Stomach smooth muscle (tissue), 2 donors: ENCODE data around the gene RNF169.

Experiments used
- H3K27ac ChIP-seq: one replicate; pipeline ENCODE4 v1.7.0; 2013; ENCODE audit warnings: mild to moderate bottlenecking, low read length, inconsistent platforms
- H3K27me3 ChIP-seq, 2 donors: one replicate each; pipeline ENCODE4 v1.7.0; 2013; ENCODE audit warnings: low read length in 2 of 2; ENCODE audit not compliant: insufficient read depth in 2 of 2, control insufficient read depth in 1 of 2
- H3K36me3 ChIP-seq, 2 donors: one replicate each; pipeline ENCODE4 v1.7.0; 2013; ENCODE audit warnings: low read length in 2 of 2; ENCODE audit not compliant: control insufficient read depth in 2 of 2, insufficient read depth in 2 of 2
- H3K4me1 ChIP-seq: one replicate; pipeline ENCODE4 v1.7.0; 2013; ENCODE audit warnings: low read length; ENCODE audit not compliant: control insufficient read depth, insufficient read depth
- H3K4me3 ChIP-seq, 2 donors: one replicate each; pipeline ENCODE4 v1.7.0; 2013; ENCODE audit warnings: low read length in 2 of 2
- H3K9ac ChIP-seq, 2 donors: one replicate each; pipeline ENCODE4 v1.7.0; 2013; ENCODE audit warnings: low read length in 2 of 2, mild to moderate bottlenecking in 1 of 2
- H3K9me3 ChIP-seq, 2 donors: one replicate each; pipeline ENCODE4 v1.7.0; 2013; ENCODE audit warnings: low read length in 2 of 2; ENCODE audit not compliant: control insufficient read depth in 2 of 2
- donor health status: healthy.
- donor health status: Pancreatic carcinoma.

RNF169 gene

DNA sequence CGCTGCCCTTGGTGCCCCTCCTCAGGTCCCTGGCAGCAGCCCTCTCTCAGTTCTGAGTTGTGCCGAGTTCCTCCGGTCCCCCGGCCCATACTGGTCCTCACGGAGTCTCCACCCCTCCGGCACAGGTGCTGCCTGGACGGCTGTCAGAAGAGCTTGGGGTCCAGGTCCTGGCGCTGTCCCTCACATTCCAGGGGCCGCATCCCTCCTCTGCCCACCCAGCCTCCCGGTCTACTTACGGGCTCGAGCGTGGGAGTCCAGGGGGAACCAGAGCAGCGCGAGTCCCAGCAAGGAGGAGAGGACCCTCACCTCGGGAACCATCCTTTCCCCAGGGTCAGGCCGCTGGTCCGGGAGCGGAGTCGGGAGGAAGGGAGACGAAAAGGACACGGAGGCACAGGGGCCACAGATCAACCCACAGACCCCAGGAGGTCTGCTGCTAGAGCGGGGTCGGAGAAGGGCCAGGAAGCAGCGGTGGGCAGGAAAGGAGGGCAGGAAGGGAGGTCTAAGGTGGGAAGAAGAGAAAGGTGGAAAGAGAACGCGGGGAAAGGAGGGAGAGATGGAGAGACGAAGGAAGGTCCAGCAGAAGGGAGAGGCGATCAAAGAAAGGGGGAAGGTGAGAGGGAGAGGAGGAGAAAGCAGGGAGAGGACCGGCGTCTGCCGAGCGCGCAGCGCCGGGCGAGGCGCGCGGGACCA, 17.9 kb upstream of the RNF169 start:
- Histone ChIP-seq H3K36me3 (no peaks in the 10 kb centered on the region), H3K9ac (peak overlapping the region in 1 of 2 donors; percentile 44), H3K4me1 (peaks cover 28% of the 10 kb centered on the region), H3K4me3 (peak overlapping the region in 1 of 2 donors; percentile 68), H3K9me3 (no peaks in the 10 kb centered on the region), H3K27me3 (peaks cover 6 to 22% of the 10 kb centered on the region in 2 donors), H3K27ac (no peak overlapping the region)

DNA sequence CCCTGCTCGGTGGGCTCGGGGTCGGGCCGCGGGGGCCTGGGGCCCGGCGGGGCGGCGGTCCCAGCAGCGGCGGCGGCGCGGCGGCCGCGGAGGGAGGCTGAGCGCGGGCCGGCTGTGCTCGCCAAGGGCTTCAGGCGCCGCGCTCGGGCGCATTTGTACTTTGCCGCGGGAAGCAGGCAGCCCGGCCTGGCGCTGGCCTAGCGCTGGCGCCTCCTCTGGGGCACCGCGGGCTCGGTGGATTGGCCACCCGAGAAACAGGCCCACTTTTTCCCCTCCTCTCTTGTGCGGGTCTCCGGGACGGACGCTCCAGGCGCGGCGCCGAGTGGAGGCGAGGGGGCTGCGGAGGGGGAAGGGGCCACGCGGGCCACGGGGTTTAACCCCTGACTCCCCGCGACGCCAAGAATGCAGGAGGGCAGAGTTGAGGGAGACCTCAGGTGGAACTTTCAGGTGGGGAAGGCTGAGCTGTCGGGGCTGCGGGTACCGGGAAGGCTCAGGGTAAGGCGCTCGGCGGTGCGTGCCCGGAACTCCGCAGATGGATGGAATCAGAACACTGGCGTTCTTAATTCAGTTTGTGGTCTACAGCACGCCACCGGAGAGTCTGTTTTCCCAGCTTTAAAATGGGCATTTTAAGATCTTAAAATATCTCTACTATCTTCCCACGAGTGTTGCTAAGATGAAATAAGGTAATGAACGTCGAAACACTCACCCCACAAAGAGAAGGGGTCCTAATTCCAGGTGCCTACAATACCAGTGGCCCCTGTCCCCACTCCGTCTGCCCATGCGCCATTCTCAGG, 17.2 kb upstream of the RNF169 start, which contains the start of gene CHRDL2:
CHRDL2 (minus strand) TSS at position 126 of the 794 bp plus-strand sequence. CDS start 538 bp downstream, outside the sequence.
- peaks cover 20% of the 10 kb centered on the region for H3K4me1 ChIP-seq
- H3K9ac ChIP-seq = peak within 1 kb of the TSS; percentile 45 to 58
- H3K27me3 ChIP-seq = peaks cover 6 to 22% of the 10 kb centered on the region in 2 donors
- no peaks in the 10 kb centered on the region for H3K9me3 ChIP-seq
- no peak within 1 kb of the TSS for H3K27ac ChIP-seq
- no peaks in the 10 kb centered on the region for H3K36me3 ChIP-seq
- peak within 1 kb of the TSS; percentile 62 to 68 for H3K4me3 ChIP-seq

DNA sequence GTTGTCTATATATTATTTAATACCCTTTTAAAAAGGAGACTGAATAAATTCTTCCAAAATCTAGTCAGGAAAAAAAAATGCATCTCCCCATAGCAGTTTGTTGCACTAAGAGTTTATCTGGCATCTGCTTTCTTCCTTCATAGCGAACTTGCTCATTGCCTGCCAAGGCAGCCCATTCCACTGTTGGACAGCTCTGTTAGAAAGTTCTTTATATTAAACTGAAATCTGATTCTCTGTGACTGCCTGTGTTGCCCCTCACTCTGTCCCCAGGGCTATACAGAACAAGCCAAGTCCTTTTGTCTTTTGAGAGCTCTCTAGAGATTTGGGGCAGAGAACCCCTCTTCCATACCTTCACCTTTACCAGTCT, 14.1 kb upstream of the RNF169 start:
- Histone ChIP-seq H3K4me1 (peaks cover 17% of the 10 kb centered on the region), H3K36me3 (no peaks in the 10 kb centered on the region), H3K27me3 (peaks cover 6 to 22% of the 10 kb centered on the region in 2 donors), H3K9me3 (no peaks in the 10 kb centered on the region), H3K4me3 (no peak overlapping the region), H3K27ac (no peak overlapping the region), H3K9ac (no peak overlapping the region)

DNA sequence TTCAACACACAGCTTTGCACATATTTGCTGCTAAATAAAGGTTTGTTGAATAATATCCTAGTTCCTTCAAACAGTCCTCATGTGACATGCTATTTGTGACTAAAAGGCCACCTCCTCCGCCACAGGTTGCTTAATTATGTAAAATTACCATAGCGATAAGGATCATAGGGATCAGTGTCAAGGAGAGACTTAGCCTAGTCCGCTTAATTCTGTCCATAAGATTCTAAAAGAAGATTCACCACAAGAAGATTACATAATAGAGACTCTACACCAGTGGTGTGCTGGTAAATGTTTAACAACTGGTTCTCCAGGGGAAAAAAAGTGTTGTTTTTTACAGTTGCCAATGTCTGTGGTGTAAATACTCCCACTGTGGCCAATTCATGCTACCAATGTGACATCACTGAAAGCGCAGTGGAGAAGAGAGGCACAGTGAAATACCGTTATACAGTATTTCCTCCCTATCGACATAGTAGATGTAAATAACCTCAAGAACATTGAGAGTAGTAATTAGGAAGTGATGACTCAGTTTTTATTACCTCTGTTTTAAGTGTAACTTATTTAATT, 13.2 kb upstream of the RNF169 start:
- Histone ChIP-seq H3K9me3 (no peaks in the 10 kb centered on the region), H3K27me3 (peaks cover 6 to 21% of the 10 kb centered on the region in 2 donors)

DNA sequence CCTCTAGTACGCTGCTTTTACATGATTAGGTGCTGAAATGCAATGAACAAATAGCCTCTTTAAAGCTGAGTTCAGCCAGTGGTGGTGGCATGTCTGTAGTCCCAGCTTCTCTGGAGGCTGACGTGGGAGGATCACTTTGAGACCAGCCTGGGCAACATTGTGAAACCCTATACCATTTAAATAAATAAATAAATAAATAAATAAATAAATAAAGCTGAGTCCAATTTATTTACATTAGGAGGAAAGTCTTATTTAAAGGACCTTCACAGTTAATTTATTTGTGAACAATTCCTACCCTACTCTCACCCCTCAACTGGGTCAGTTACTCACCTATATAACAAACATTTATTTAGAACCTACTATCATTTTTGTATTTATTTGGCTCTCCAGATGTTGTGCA, 12.6 kb upstream of the RNF169 start:
- Histone ChIP-seq H3K4me1 (peaks cover 7% of the 10 kb centered on the region), H3K27ac (no peak overlapping the region), H3K36me3 (no peaks in the 10 kb centered on the region), H3K9me3 (no peaks in the 10 kb centered on the region), H3K27me3 (peaks cover 4 to 16% of the 10 kb centered on the region in 2 donors), H3K9ac (no peak overlapping the region), H3K4me3 (no peak overlapping the region)

More for the DNA sequence above, 13.2 kb upstream of the RNF169 start:
- Histone ChIP-seq H3K4me3 (no peak overlapping the region), H3K4me1 (peaks cover 12% of the 10 kb centered on the region), H3K9ac (no peak overlapping the region), H3K36me3 (no peaks in the 10 kb centered on the region), H3K27ac (no peak overlapping the region)

DNA sequence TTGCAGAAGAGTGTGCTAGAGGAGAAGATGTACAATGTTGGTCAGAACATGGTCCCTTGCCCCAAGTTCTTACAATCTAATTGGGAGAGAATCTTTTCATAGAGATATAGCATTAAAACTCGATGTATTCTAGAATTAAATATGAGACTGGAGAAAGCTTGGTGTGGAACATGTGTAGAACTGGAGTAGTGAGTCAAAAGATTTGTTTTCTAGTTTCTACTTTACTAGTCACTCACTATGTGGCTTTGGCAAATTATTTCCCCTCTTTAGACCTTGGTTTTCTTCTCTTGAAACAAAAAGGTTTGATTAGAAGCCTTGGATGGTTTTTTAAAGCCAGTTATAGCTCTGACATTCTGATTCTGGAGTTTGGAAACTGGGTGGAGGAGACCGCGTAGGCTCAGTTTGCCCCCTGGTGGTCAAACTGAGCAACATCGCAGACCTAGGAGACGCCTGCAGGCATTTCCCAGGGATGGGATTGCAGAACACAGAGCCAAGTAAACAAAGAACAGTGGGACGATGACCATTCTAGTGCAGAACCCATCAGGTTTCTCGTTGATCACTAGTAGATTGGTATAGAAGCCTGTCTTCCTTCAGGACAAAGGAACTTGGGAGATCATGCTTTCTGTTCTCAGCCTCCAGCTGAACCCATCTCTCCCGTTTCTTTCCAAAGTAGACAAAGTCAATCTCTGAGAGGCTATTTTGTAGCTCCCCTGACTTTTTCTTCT, 8.9 kb upstream of the RNF169 start:
- H3K4me1 ChIP-seq = no peaks in the 10 kb centered on the region
- H3K4me3 ChIP-seq = no peak overlapping the region
- H3K27me3 ChIP-seq = no peaks in the 10 kb centered on the region
- H3K9me3 ChIP-seq = no peaks in the 10 kb centered on the region
- H3K27ac ChIP-seq = no peak overlapping the region
- H3K9ac ChIP-seq = no peak overlapping the region
- H3K36me3 ChIP-seq = no peaks in the 10 kb centered on the region

DNA sequence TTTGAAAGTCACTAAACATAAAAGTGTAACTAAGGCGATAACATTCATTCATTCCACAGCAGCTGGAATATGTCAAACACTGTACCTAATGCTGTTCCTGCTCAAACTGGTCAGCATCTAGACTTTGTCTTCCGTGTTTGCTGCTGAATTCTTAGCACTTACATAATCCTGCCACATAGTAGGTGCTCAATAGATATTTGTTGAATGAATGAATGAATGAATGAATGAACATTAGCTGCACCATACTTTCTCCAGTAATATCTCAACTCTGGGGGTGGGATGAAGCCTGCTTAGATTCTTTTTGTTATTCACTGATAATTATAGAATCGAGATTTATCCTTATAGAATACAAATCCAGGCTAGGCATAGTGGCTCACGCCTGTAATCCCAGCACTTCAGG, 6.6 kb upstream of the RNF169 start:
- H3K27ac ChIP-seq = no peak overlapping the region
- no peaks in the 10 kb centered on the region for H3K36me3 ChIP-seq
- H3K4me3 ChIP-seq = no peak overlapping the region
- no peaks in the 10 kb centered on the region for H3K4me1 ChIP-seq
- H3K9ac ChIP-seq = no peak overlapping the region
- H3K9me3 ChIP-seq = no peaks in the 10 kb centered on the region
- no peaks in the 10 kb centered on the region for H3K27me3 ChIP-seq

DNA sequence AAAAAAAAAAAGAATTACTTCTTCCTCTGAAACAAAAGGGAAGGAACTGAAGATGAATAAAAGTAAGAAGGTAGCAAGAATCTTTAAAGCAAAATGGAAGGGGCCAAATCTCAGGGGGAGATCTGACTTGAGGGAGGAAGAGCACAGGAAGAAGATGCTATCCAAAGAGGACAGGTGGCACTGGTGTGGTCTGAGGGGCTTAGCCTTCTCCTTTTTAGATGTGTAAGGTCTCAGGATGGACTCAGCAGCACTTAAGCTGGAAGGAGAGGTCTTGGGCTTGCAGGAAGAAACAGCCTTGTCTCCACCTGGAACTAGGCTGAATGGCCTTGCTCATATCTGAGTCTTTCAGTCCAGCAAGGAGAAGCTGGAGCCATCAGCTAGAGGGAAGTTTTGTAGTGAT, 5.0 kb upstream of the RNF169 start:
- H3K4me3 ChIP-seq = no peak overlapping the region
- no peak overlapping the region for H3K27ac ChIP-seq
- peaks cover 6% of the 10 kb centered on the region for H3K4me1 ChIP-seq
- H3K36me3 ChIP-seq = no peaks in the 10 kb centered on the region
- no peak overlapping the region for H3K9ac ChIP-seq
- H3K27me3 ChIP-seq = no peaks in the 10 kb centered on the region
- H3K9me3 ChIP-seq = no peaks in the 10 kb centered on the region

DNA sequence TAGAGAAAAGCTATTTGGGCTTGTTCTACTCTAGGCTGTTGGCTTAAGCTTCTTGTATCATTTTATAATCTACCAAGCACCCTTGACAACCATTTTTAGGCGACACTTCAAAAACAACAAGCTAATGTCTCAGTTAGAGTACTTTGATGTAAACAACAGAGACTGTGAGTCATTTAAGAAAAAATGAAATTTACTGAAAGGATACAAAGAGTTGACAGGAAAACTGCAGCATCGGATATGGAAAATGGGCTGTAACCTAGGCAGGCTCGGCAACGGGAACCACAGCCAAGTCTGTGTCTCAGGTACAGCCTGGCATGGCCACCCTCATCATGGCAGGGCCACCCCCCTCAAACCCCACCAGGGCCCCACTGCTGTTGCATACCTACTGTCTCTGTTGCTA, 4.4 kb upstream of the RNF169 start:
- Histone ChIP-seq H3K36me3 (no peaks in the 10 kb centered on the region), H3K27ac (no peak overlapping the region), H3K4me1 (peaks cover 7% of the 10 kb centered on the region), H3K9ac (no peak overlapping the region), H3K9me3 (no peaks in the 10 kb centered on the region), H3K27me3 (no peaks in the 10 kb centered on the region), H3K4me3 (no peak overlapping the region)

DNA sequence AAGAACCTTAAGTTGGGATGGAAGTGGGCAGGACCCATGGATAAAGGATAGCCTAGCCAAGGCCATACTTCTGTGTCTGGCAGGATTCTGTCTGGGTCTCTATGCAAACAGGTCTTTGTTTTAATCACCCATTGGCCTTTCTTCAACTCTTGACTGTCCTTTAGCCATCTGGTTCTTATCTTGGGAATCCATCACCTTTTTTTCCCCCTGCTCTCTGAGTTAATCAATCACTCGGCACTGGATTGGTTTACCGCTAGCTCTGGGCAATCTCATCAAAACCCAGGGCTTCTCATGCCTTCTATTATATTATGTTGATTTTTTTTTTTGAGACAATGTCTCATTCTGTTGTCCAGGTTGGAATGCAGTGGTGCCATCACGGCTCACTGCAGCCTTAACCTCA, 1.8 kb upstream of the RNF169 start:
- H3K27me3 ChIP-seq = no peaks in the 10 kb centered on the region
- H3K27ac ChIP-seq = no peak overlapping the region
- no peak overlapping the region for H3K4me3 ChIP-seq
- H3K4me1 ChIP-seq = peaks cover 19% of the 10 kb centered on the region
- H3K9me3 ChIP-seq = no peaks in the 10 kb centered on the region
- no peak overlapping the region for H3K9ac ChIP-seq
- no peaks in the 10 kb centered on the region for H3K36me3 ChIP-seq
